ENCODE measurements around the gene FBXW8.
"Not testable (repeated sequence)": the region's sequence is repeated elsewhere in the genome, so short reads cannot be mapped to it uniquely, and the experiment has no call there.

FBXW8 gene

DNA sequence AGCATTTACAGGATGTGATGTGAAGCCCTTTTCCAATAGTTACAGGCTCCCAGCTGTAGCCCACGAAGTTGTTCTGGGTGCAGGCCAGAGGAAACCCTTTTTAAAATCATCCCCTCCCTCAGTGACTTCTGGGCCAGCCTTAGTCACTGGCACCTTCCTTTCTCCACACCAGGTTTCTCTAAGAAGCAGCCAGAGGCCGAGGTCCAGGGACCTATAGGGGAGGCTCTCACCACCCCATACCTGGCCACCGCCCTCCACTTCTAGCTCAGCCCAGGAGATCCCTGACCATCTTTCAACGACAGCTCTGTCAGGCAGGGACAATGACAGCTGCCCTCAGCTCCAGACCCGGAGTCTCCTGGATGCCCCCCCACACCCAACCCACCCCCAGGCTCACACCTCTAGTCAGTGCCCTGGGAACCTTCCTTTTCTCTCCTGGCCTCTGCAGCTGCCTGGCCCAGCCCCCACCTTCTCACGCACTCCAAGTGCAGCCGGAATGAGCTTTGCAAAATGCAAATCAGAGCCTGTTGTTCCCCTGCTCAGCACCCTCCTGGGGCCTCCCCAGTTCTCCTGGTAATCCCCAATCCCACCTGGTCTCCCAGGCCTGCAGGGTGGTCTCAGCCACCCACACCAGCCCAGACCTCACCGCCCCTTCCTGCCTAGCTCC lies 141.8 kb downstream of the FBXW8 start:
- peak; percentile 35; the same call in 1 of the 2 replicates for TF ChIP-seq POU2F2 (IDR thresholded peaks at IDR 0.05; ENCODE audit: low read depth, low read length)
- no peak for TF ChIP-seq POLR2AphosphoS5 (IDR thresholded peaks at IDR 0.05; ENCODE audit: low read depth, low read length)
- no peak for TF ChIP-seq POLR2A (IDR thresholded peaks at IDR 0.05; ENCODE audit: low read depth, low read length)
- DNase-seq (ENCODE audit: insufficient read length, low spot score) (no peak), FAIRE-seq (no peak)

DNA sequence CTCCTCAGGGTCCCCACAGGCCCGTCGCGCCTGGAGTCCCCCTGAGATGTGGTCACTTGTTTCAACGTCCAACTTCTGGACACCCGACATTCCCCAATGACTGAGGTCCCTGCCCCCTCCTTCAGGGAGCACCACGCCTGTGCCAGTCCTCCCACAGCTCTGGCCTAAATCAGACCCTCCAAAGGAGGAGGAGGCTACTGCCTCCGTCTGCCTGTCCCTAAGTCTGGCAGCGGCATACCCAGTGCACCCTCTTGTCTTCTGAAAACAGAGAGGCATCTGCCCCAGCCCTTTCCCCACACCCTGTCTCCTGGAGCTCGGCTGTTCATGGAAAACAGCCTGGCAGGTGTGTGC lies 142.3 kb downstream of the FBXW8 start:
- FAIRE-seq (no peak), DNase-seq (ENCODE audit: insufficient read length, low spot score) (no peak)
- TF ChIP-seq POU2F2 (IDR thresholded peaks at IDR 0.05; ENCODE audit: low read depth, low read length) (no peak), SPI1 (IDR thresholded peaks at IDR 0.05; ENCODE audit: low read depth, low read length) (no peak), PAX5 (IDR thresholded peaks at IDR 0.05; ENCODE audit: insufficient read depth, low read length, severe bottlenecking) (no peak), TAF1 (IDR thresholded peaks at IDR 0.05; ENCODE audit: low read depth, low read length) (no peak), POLR2A (IDR thresholded peaks at IDR 0.05; ENCODE audit: low read depth, low read length) (no peak), POLR2AphosphoS5 (IDR thresholded peaks at IDR 0.05; ENCODE audit: low read depth, low read length) (no peak)

DNA sequence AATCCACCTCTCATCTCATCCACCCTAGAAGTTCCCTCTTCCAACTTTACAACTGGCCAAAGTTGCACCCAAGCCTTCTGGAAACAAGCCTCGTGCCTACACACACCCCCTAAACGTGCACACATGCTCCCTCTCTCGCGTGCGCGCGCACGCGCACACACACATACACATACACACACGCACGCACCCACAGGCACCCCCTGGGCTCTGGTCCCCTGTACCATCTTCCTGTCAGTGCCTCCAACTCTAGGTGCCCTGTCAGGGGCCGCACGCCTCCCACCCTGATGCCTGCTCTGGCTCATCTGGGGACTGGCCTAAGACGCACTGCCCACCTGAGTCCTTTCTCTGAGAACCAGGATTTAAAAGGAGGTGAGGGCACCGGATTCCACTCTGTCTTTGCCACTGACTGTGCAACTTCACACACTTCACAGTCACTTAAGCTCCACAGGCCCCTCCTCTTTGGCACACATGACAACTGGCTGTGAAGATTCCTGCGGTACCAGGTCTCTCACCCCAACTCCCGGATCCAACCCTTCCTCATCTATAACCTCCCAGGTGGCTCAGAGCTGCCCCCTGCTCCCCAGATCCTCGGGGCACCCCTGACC lies 142.9 kb downstream of the FBXW8 start:
- TF ChIP-seq POLR2AphosphoS5 (IDR thresholded peaks at IDR 0.05; ENCODE audit: low read depth, low read length) = no peak
- TF ChIP-seq POU2F2 (IDR thresholded peaks at IDR 0.05; ENCODE audit: low read depth, low read length) = no peak
- TF ChIP-seq PAX5 (IDR thresholded peaks at IDR 0.05; ENCODE audit: insufficient read depth, low read length, severe bottlenecking) = no peak
- TF ChIP-seq TAF1 (IDR thresholded peaks at IDR 0.05; ENCODE audit: low read depth, low read length) = no peak
- FAIRE-seq (no peak), DNase-seq (ENCODE audit: insufficient read length, low spot score) (no peak)

DNA sequence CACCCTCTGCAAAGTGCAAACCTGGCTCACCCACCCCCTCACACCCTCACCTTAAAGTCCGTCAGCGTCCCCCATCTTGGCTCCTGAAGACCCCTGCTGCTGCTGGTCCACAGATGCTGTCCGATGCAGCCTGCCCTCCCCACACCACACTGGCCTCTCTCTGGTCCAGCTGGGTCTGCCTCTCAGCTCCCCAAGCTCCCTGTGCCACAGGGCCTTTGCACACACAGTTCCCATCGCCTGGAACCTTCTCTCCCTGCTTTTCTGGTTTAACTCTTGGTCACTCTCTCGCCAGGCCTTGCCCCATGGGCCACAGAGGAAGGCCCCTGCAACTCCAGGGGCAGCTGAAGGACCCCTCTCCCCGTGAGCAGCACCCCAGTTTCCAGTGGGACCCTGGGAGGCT lies 143.5 kb downstream of the FBXW8 start:
- DNase-seq (ENCODE audit: insufficient read length, low spot score) = no peak
- no peak for TF ChIP-seq POLR2AphosphoS5 (IDR thresholded peaks at IDR 0.05; ENCODE audit: low read depth, low read length)
- FAIRE-seq = no peak

- FAIRE-seq; DNase-seq (ENCODE audit: insufficient read length, low spot score): not testable (repeated sequence)
Measured at GRCh38 chr12:117057626-117058025, 146.9 kb downstream of the FBXW8 start.

DNA sequence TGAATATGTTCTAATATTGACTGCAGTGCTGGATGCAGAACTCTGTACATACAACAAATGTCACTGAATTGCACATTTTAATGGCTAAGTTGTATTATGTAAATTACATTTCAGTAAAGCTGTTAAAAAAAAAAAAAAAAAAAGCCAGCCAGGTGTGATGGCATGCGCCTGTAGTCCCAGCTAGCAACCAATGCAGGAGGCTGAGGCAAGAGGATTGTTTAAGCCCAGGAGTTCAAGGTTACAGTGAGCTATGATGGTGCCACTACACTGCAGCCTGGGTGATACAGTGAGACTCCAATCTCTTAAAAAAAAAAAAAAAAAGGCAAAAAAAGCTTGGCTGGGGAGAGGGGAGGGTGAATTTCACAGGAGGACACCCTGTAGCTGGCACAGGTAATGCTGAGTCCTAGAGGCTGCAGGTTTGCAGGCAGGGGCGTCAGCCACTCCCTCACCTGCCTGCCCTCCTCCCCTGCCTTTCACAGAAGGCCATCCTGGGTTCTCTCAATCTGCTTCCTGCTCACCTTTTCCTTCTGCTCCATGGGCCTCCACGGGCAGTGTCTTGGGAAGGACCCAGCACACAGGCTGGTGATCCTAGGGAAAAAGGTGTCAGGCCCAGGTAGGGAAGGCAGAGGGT lies 147.8 kb downstream of the FBXW8 start:
- DNase-seq (ENCODE audit: insufficient read length, low spot score) (no peak), FAIRE-seq (no peak)
- TF ChIP-seq POLR2AphosphoS5 (IDR thresholded peaks at IDR 0.05; ENCODE audit: low read depth, low read length) = no peak
- no peak for TF ChIP-seq PAX5 (IDR thresholded peaks at IDR 0.05; ENCODE audit: insufficient read depth, low read length, severe bottlenecking)
- no peak for TF ChIP-seq POU2F2 (IDR thresholded peaks at IDR 0.05; ENCODE audit: low read depth, low read length)
- no peak for TF ChIP-seq TAF1 (IDR thresholded peaks at IDR 0.05; ENCODE audit: low read depth, low read length)
- TF ChIP-seq SPI1 (IDR thresholded peaks at IDR 0.05; ENCODE audit: low read depth, low read length) = no peak
- TF ChIP-seq POLR2A (IDR thresholded peaks at IDR 0.05; ENCODE audit: low read depth, low read length) = no peak

- no peak for TF ChIP-seq POLR2A (IDR thresholded peaks at IDR 0.05; ENCODE audit: low read depth, low read length)
- no peak for TF ChIP-seq POU2F2 (IDR thresholded peaks at IDR 0.05; ENCODE audit: low read depth, low read length)
- no peak for TF ChIP-seq TAF1 (IDR thresholded peaks at IDR 0.05; ENCODE audit: low read depth, low read length)
- no peak for TF ChIP-seq PAX5 (IDR thresholded peaks at IDR 0.05; ENCODE audit: insufficient read depth, low read length, severe bottlenecking)
- TF ChIP-seq POLR2AphosphoS5 (IDR thresholded peaks at IDR 0.05; ENCODE audit: low read depth, low read length) = no peak
- no peak for TF ChIP-seq SPI1 (IDR thresholded peaks at IDR 0.05; ENCODE audit: low read depth, low read length)
- DNase-seq (ENCODE audit: insufficient read length, low spot score) (no peak), FAIRE-seq (no peak)
Measured at GRCh38 chr12:117059156-117059555, 148.4 kb downstream of the FBXW8 start.

DNA sequence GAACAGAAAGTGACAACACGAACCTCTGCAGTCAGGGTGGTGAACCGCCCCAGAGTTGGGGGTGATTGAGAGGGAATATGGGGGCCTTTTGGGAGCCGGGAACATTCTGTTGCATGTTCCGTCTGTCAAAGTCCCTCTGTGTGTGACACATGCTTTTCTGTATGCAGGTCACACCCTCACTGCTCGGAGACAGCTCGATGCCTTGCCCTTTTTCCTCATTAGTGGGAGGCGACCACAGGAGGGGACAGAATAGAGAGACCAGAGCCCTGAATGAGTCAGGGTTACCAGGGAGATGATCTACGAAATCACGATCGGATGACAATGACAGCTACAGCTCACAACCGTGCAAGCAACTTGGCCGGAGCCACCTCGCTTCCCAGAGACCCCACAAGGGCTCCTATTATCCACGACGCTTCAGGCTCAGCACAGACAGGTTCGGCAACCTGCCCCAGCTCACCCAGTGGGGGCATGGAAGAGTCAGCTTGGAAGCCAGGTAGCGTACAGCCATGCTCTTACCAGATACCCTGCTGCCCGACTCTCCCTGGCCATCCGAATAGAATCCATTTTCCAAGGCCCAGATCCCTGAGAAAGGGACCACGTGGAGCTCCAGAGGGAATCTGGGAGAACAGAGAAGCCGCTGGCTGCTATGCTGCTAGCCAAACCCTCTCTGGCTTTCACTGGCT lies 149.6 kb downstream of the FBXW8 start:
- TF ChIP-seq TAF1 (IDR thresholded peaks at IDR 0.05; ENCODE audit: low read depth, low read length) (no peak), SPI1 (IDR thresholded peaks at IDR 0.05; ENCODE audit: low read depth, low read length) (no peak), POU2F2 (IDR thresholded peaks at IDR 0.05; ENCODE audit: low read depth, low read length) (no peak), POLR2AphosphoS5 (IDR thresholded peaks at IDR 0.05; ENCODE audit: low read depth, low read length) (no peak), POLR2A (IDR thresholded peaks at IDR 0.05; ENCODE audit: low read depth, low read length) (no peak), PAX5 (IDR thresholded peaks at IDR 0.05; ENCODE audit: insufficient read depth, low read length, severe bottlenecking) (no peak)
- no peak for DNase-seq (ENCODE audit: insufficient read length, low spot score)
- no peak for FAIRE-seq

- DNase-seq (ENCODE audit: insufficient read length, low spot score) = no peak
- no peak for FAIRE-seq
- no peak for TF ChIP-seq POU2F2 (IDR thresholded peaks at IDR 0.05; ENCODE audit: low read depth, low read length)
- no peak for TF ChIP-seq TAF1 (IDR thresholded peaks at IDR 0.05; ENCODE audit: low read depth, low read length)
- no peak for TF ChIP-seq POLR2AphosphoS5 (IDR thresholded peaks at IDR 0.05; ENCODE audit: low read depth, low read length)
- no peak for TF ChIP-seq SPI1 (IDR thresholded peaks at IDR 0.05; ENCODE audit: low read depth, low read length)
Measured at GRCh38 chr12:117060929-117061305, 150.2 kb downstream of the FBXW8 start.

DNA sequence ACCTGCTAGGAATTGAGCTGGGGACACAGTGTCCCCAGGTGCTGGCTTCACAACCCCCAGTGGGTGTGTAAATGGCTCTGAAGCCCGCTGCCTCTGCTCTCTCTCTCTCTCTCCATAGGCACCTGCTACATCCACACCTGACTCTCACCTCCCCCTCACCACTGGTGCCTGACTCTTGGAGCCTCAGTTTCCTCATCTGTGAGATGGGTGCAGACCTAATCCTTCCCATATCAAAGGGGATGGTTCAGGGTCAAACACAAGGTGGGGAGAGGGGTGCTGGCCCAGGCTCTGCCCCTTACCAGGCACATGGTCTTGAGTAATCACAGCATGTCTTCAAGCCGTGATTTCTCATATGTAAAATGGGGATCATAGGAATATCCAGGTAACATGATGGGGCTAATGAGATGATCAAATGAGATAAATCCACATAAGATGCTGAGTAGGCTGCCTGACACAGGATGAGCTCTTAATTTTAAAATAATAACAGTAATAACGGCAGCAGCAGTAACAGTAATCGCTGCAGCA lies 150.9 kb downstream of the FBXW8 start:
- no peak for TF ChIP-seq PAX5 (IDR thresholded peaks at IDR 0.05; ENCODE audit: insufficient read depth, low read length, severe bottlenecking)
- no peak for TF ChIP-seq POLR2A (IDR thresholded peaks at IDR 0.05; ENCODE audit: low read depth, low read length)
- TF ChIP-seq POU2F2 (IDR thresholded peaks at IDR 0.05; ENCODE audit: low read depth, low read length) = no peak
- no peak for TF ChIP-seq POLR2AphosphoS5 (IDR thresholded peaks at IDR 0.05; ENCODE audit: low read depth, low read length)
- TF ChIP-seq TAF1 (IDR thresholded peaks at IDR 0.05; ENCODE audit: low read depth, low read length) = no peak
- FAIRE-seq (no peak), DNase-seq (ENCODE audit: insufficient read length, low spot score) (no peak)
